ENCODE results near the gene PRDM16. TPM values are rescaled to one million over a fixed set of nuclear protein-coding genes. Genes with fewer than 3 reads are reported as not detected.

Gene PRDM16
- total and polyA plus RNA-seq, 2 of the 4 experiments (the other 2 are of a cell fraction) = 0.02 TPM; not detected in 1

GRCh38 chr1:3317456-3317855 lies 248.5 kb downstream of the PRDM16 start:
- no peak overlapping the region for H3K18ac ChIP-seq (ENCODE audit: low read depth, low read length)
- POLR2A ChIA-PET (ENCODE audit: unreplicated experiment) = no interaction called here
- no peaks in the 10 kb centered on the region for H3K36me3 ChIP-seq (ENCODE audit: control insufficient read depth, insufficient read depth, low read length)
- no peak overlapping the region for H2BK15ac ChIP-seq (ENCODE audit: low read depth, low read length)
- TF ChIP-seq BHLHE40 (IDR thresholded peaks at IDR 0.05; ENCODE audit: low read depth, low read length) = no peak
- TF ChIP-seq CEBPB (IDR thresholded peaks at IDR 0.05; ENCODE audit: low read depth, low read length) = no peak
- no peak for TF ChIP-seq RCOR1 (IDR thresholded peaks at IDR 0.05; ENCODE audit: insufficient replicate concordance, low read length)
- no peak overlapping the region for H2BK20ac ChIP-seq (ENCODE audit: low read depth, low read length)
- H2BK5ac ChIP-seq (ENCODE audit: low read depth, low read length, poor library complexity, severe bottlenecking) = no peak overlapping the region
- peaks cover 17% of the 10 kb centered on the region for H3K4me1 ChIP-seq (ENCODE audit: control insufficient read depth, insufficient read depth, low read length)
- H3K4me2 ChIP-seq (ENCODE audit: low read depth, low read length) = no peak overlapping the region
- ATAC-seq (ENCODE audit: low read depth) = no peak
- no peak overlapping the region for H3K4ac ChIP-seq (ENCODE audit: low read depth, low read length)
- H3K9me3 ChIP-seq (ENCODE audit: control insufficient read depth, insufficient read depth, low read length) = no peaks in the 10 kb centered on the region
- H3K4me3 ChIP-seq (ENCODE audit: insufficient read depth, low read depth, low read length) = no peak overlapping the region
- intact Hi-C loops (cut with micrococcal nuclease) (loop anchor here (10.0 kb wide), 2 partner anchors 253 to 903 kb away; partner anchors contain the start of genes PEX10 and PRDM16), dilution Hi-C loops (cut with HindIII; ENCODE audit: low sequenced_read_pairs, unreplicated experiment) (no loop called here), in situ Hi-C loops (cut with MboI; ENCODE audit: low sequenced_read_pairs) (loop anchor here (25.0 kb wide), 1 partner anchor 905 kb away; the partner anchor contains the start of gene PEX10)
- H2BK120ac ChIP-seq (ENCODE audit: low read depth, low read length) = no peak overlapping the region
- no peak overlapping the region for H2AK9ac ChIP-seq (replicated peaks; ENCODE audit: low read depth, low read length, poor library complexity)
- no peak overlapping the region for H3K56ac ChIP-seq (ENCODE audit: extremely low read depth, insufficient read depth, low read length)
- 92% methylated on average over 10 of the region's 17 CpGs; no CpG with 5 or more reads in 1 of the 2 experiments for WGBS, 2 experiments (ENCODE audit: extremely low coverage in 2 of 2, insufficient read length in 1 of 2)
- no peak overlapping the region for H3K9ac ChIP-seq (ENCODE audit: low read depth, low read length)
- CTCF ChIA-PET = no interaction called here
- no peak overlapping the region for H4K8ac ChIP-seq (ENCODE audit: low read depth in 2 of 2, low read length in 2 of 2)
- no peak overlapping the region for H4K91ac ChIP-seq (ENCODE audit: insufficient read depth, low read depth, low read length)
- no peak overlapping the region for H3K23ac ChIP-seq (ENCODE audit: low read depth, low read length)
- no peak overlapping the region for H2AFZ ChIP-seq (replicated peaks; ENCODE audit: low read length, poor library complexity)
- no peaks in the 10 kb centered on the region for H3K27me3 ChIP-seq (ENCODE audit: control insufficient read depth, insufficient read depth, low read length)
- no peaks in the 10 kb centered on the region for H3K79me1 ChIP-seq (ENCODE audit: low read depth in 1 of 2, low read length in 2 of 2)
- H4K20me1 ChIP-seq (ENCODE audit: insufficient read depth, low read length) = no peaks in the 10 kb centered on the region; the same call in 1 of the 2 replicates
- BruUV-seq (replicated peaks) = no TSS peak
- no peak overlapping the region for H3K14ac ChIP-seq (replicated peaks; ENCODE audit: low read depth, low read length)
- H4K5ac ChIP-seq (ENCODE audit: low read depth, low read length) = no peak overlapping the region
- DNase-seq = no peak
- no peak overlapping the region for H3K27ac ChIP-seq (ENCODE audit: insufficient read depth, low read length)
- H2AK5ac ChIP-seq (ENCODE audit: low read depth, low read length) = no peak overlapping the region
- peaks cover 12% of the 10 kb centered on the region for H3K9me1 ChIP-seq (ENCODE audit: insufficient read depth, low read length)
